IPS-15b (cell line): Measurements from ENCODE around the gene CALR3.
"Not testable (repeated sequence)": the region's sequence is repeated elsewhere in the genome, so short reads cannot be mapped to it uniquely, and the experiment has no call there.

Source experiments
- H3K27me3 ChIP-seq: one replicate; pipeline ENCODE4 v1.6.1; 2013; ENCODE audit warnings: low read length; ENCODE audit not compliant: control insufficient read depth, insufficient read depth
- H3K36me3 ChIP-seq: one replicate; pipeline ENCODE4 v1.6.1; 2013; ENCODE audit warnings: low read length; ENCODE audit not compliant: control insufficient read depth, insufficient read depth
- H3K4me1 ChIP-seq: one replicate; pipeline ENCODE4 v1.6.1; 2013; ENCODE audit warnings: mild to moderate bottlenecking, low read length; ENCODE audit not compliant: control insufficient read depth, insufficient read depth
- H3K4me3 ChIP-seq: one replicate; pipeline ENCODE4 v1.5.1; 2013; ENCODE audit warnings: low read depth, low read length
- H3K9ac ChIP-seq: one replicate; pipeline ENCODE4 v1.6.1; 2013; ENCODE audit warnings: low read depth, mild to moderate bottlenecking, low read length
- H3K9me3 ChIP-seq: one replicate; pipeline ENCODE4 v1.6.1; 2013; ENCODE audit warnings: mild to moderate bottlenecking, low read length; ENCODE audit not compliant: control insufficient read depth, insufficient read depth

CALR3 gene

GRCh38 chr19:16508546-16508945, 12.6 kb upstream of the CALR3 start:
- Histone ChIP-seq H3K9me3 (no peaks in the 10 kb centered on the region), H3K9ac (no peak overlapping the region), H3K4me1 (no peaks in the 10 kb centered on the region), H3K27me3 (no peaks in the 10 kb centered on the region), H3K36me3 (peaks cover 12% of the 10 kb centered on the region), H3K4me3 (no peak overlapping the region)

DNA sequence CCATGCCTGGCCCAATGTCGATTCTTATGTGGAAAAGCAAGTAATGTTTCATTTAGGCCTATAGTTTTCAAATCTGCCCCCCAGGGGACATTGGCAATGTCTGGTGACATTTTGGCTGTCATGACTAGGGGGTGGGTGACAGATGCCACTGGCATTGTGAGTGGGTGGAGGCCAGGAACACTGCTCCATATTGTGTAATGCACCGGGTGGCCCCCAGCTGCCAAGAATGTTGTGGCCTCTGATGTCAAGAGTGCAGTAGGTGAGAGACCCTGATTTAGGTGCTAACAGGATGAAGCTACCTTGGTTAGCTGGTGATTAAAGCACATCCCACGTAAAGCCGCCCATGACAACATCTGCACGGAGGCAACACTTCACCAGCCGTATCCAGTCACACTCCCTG, 11.0 kb upstream of the CALR3 start:
- no peaks in the 10 kb centered on the region for H3K27me3 ChIP-seq
- H3K9me3 ChIP-seq = no peaks in the 10 kb centered on the region
- peaks cover 9% of the 10 kb centered on the region for H3K36me3 ChIP-seq
- no peaks in the 10 kb centered on the region for H3K4me1 ChIP-seq
- no peak overlapping the region for H3K4me3 ChIP-seq
- H3K9ac ChIP-seq = no peak overlapping the region

- H3K4me1 ChIP-seq = not testable (repeated sequence)
These were observed 10.2 kb upstream of the CALR3 start for GRCh38 chr19:16506161-16506560.

GRCh38 chr19:16504271-16504670, 8.3 kb upstream of the CALR3 start:
- no peaks in the 10 kb centered on the region for H3K27me3 ChIP-seq
- no peak overlapping the region for H3K9ac ChIP-seq
- H3K36me3 ChIP-seq = peaks cover 2% of the 10 kb centered on the region
- H3K9me3 ChIP-seq = no peaks in the 10 kb centered on the region
- no peaks in the 10 kb centered on the region for H3K4me1 ChIP-seq
- no peak overlapping the region for H3K4me3 ChIP-seq

More at GRCh38 chr19:16506161-16506560, 10.2 kb upstream of the CALR3 start:
- not testable (repeated sequence) for H3K36me3 ChIP-seq, H3K27me3 ChIP-seq, H3K9me3 ChIP-seq, H3K4me3 ChIP-seq, H3K9ac ChIP-seq

GRCh38 chr19:16497837-16498236, 1.9 kb upstream of the CALR3 start:
- H3K4me1 ChIP-seq = no peaks in the 10 kb centered on the region
- H3K4me3 ChIP-seq = no peak overlapping the region
- no peak overlapping the region for H3K9ac ChIP-seq

DNA sequence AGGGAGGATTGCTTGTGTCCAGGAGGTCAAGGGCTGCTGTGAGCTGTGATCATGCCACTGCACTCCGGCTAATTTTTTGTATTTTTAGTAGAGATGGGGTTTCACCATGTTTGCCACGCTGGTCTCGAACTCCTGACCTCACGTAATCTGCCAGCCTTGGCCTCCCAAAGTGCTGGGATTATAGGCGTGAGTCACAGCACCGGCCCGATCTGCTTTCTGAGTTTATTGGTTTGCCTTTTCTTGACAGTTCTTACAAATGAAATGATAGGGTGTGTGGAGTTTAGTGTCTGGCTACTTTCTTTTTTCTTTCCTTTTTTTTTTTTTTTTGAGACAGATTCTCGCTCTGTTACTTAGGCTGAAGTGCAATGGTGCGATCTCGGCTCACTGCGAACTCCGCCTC, 1.1 kb upstream of the CALR3 start:
- Histone ChIP-seq H3K4me1 (no peaks in the 10 kb centered on the region), H3K36me3 (no peaks in the 10 kb centered on the region), H3K9ac (no peak overlapping the region), H3K27me3 (no peaks in the 10 kb centered on the region), H3K9me3 (no peaks in the 10 kb centered on the region), H3K4me3 (no peak overlapping the region)

More at GRCh38 chr19:16497837-16498236, 1.9 kb upstream of the CALR3 start:
- H3K9me3 ChIP-seq = no peaks in the 10 kb centered on the region
- no peaks in the 10 kb centered on the region for H3K36me3 ChIP-seq
- H3K27me3 ChIP-seq = no peaks in the 10 kb centered on the region

- Histone ChIP-seq H3K4me1 (no peaks in the 10 kb centered on the region), H3K9ac (no peak overlapping the region), H3K36me3 (no peaks in the 10 kb centered on the region)
These were observed 631 bp upstream of the CALR3 start for GRCh38 chr19:16496613-16496983.

GRCh38 chr19:16486476-16486875, 9.5 kb downstream of the CALR3 start:
- not testable (repeated sequence) for H3K4me3 ChIP-seq, H3K9me3 ChIP-seq, H3K27me3 ChIP-seq, H3K36me3 ChIP-seq, H3K9ac ChIP-seq, H3K4me1 ChIP-seq

More at GRCh38 chr19:16496613-16496983, 631 bp upstream of the CALR3 start:
- Histone ChIP-seq H3K4me3 (peak overlapping the region; percentile 79), H3K9me3 (no peaks in the 10 kb centered on the region), H3K27me3 (no peaks in the 10 kb centered on the region)

DNA sequence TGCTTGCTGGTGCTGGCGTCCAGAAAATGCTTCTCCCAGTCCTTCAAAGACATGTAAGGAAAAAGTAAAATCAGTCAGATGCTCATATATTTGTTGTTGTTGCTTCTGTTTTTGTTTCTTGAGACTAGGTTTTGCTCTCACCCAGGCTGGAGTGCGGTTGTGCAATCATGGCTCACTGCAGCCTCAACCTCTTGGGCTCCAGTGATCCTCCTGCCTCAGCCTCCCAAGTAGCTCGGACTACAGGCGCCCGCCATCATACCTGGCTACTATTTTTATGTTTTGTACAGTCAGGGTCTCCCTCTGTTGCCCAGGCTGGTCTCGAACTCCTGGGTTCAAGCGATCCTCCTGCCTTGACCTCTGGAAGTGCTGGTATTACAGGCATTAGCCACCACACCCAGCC, 13.2 kb downstream of the CALR3 start:
- Histone ChIP-seq H3K9ac (no peak overlapping the region), H3K36me3 (no peaks in the 10 kb centered on the region), H3K9me3 (no peaks in the 10 kb centered on the region), H3K4me1 (no peaks in the 10 kb centered on the region), H3K27me3 (no peaks in the 10 kb centered on the region), H3K4me3 (no peak overlapping the region)

GRCh38 chr19:16477311-16477710, 18.7 kb downstream of the CALR3 start:
- no peak overlapping the region for H3K9ac ChIP-seq
- no peaks in the 10 kb centered on the region for H3K27me3 ChIP-seq
- H3K4me3 ChIP-seq = no peak overlapping the region
- H3K4me1 ChIP-seq = no peaks in the 10 kb centered on the region
- H3K36me3 ChIP-seq = no peaks in the 10 kb centered on the region
- no peaks in the 10 kb centered on the region for H3K9me3 ChIP-seq

DNA sequence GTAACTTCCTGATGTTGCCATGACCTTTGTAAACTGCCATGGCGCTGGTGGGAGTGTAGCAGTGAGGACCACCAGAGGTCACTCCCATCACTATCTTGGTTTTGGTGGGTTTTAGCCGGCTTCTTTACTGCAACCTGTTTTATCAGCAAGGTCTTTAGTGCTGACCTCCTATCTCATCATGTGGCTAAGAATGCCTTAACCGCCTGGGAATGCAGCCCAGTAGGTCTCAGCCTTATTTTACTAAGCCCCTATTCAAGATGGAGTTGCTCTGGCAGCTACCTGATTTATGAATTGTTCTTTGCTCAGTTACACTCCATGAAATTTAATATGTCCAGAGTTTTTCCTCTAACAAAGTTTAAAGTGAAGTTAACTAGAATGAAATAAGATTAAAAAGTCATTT, 19.6 kb downstream of the CALR3 start:
- Histone ChIP-seq H3K9ac (no peak overlapping the region), H3K27me3 (no peaks in the 10 kb centered on the region), H3K4me1 (no peaks in the 10 kb centered on the region), H3K4me3 (no peak overlapping the region), H3K36me3 (no peaks in the 10 kb centered on the region), H3K9me3 (no peaks in the 10 kb centered on the region)

GRCh38 chr19:16473875-16474392, 22.0 kb downstream of the CALR3 start:
- Histone ChIP-seq H3K4me3 (no peak overlapping the region), H3K27me3 (no peaks in the 10 kb centered on the region), H3K4me1 (peaks cover 9% of the 10 kb centered on the region), H3K36me3 (no peaks in the 10 kb centered on the region), H3K9me3 (no peaks in the 10 kb centered on the region), H3K9ac (no peak overlapping the region)

- Histone ChIP-seq H3K9me3 (no peaks in the 10 kb centered on the region), H3K9ac (no peak overlapping the region), H3K36me3 (no peaks in the 10 kb centered on the region), H3K4me1 (peaks cover 9% of the 10 kb centered on the region), H3K4me3 (no peak overlapping the region), H3K27me3 (no peaks in the 10 kb centered on the region)
These were observed 23.0 kb downstream of the CALR3 start for GRCh38 chr19:16472992-16473391.
